Neural progenitor cell (in vitro differentiated cells): Measurements from ENCODE around the gene CEP290. TPM values are rescaled to one million over a fixed set of nuclear protein-coding genes. Genes with fewer than 3 reads are reported as not detected.

ENCODE experiments used
- DNase-seq: peaks from one replicate; pipeline ENCODE4 v3.0.0-alpha.2; 2016; ENCODE audit warnings: low spot score
- H2AFZ ChIP-seq: fragments of 200-600 bp; sonication (generic); replicated peaks from 2 replicates; pipeline ENCODE4 v1.6.1; 2016; ENCODE audit warnings: antibody characterized with exemption
- H3F3A ChIP-seq: fragments of 200-600 bp; sonication (generic); 2 replicates; pipeline ENCODE4 v1.6.1; 2016; ENCODE audit warnings: antibody characterized with exemption, low read depth
- H3K27ac ChIP-seq: fragments of 200-600 bp; sonication (generic); 2 replicates; pipeline ENCODE4 v1.5.1; 2016; ENCODE audit warnings: mild to moderate bottlenecking
- H3K27me3 ChIP-seq: fragments of 200-600 bp; sonication (generic); 2 replicates; pipeline ENCODE4 v1.6.1; 2016; ENCODE audit warnings: mild to moderate bottlenecking, moderate library complexity
- H3K36me3 ChIP-seq: fragments of 200-600 bp; sonication (generic); 2 replicates; pipeline ENCODE4 v1.5.1; 2016
- H3K4me1 ChIP-seq: fragments of 200-600 bp; sonication (generic); 2 replicates; pipeline ENCODE4 v1.6.1; 2016; ENCODE audit warnings: mixed run types
- H3K4me2 ChIP-seq: fragments of 200-600 bp; sonication (generic); 2 replicates; pipeline ENCODE4 v1.6.1; 2016
- H3K4me3 ChIP-seq: fragments of 200-600 bp; sonication (generic); 2 replicates; pipeline ENCODE4 v1.5.1; 2016
- H3K79me2 ChIP-seq: fragments of 200-600 bp; sonication (generic); 2 replicates; pipeline ENCODE4 v1.6.1; 2016; ENCODE audit warnings: low read depth
- H3K9ac ChIP-seq: fragments of 200-600 bp; sonication (generic); 2 replicates; pipeline ENCODE4 v1.6.1; 2016
- H3K9me3 ChIP-seq: fragments of 200-600 bp; sonication (generic); 2 replicates; pipeline ENCODE4 v1.5.1; 2016; ENCODE audit warnings: low read depth
- H4K20me1 ChIP-seq: fragments of 200-600 bp; sonication (generic); 2 replicates; pipeline ENCODE4 v1.6.1; 2016; ENCODE audit warnings: low read depth
- H3K27ac Mint-ChIP-seq: 3 replicates; pipeline ENCODE4 v1.8.0; 2021; ENCODE audit warnings: mixed read lengths
- H3K27me3 Mint-ChIP-seq: 2 replicates; pipeline ENCODE4 v1.8.0; 2022; ENCODE audit warnings: low read depth, mild to moderate bottlenecking, inconsistent platforms, moderate library complexity, mixed read lengths; ENCODE audit not compliant: insufficient read depth
- H3K36me3 Mint-ChIP-seq: 3 replicates; pipeline ENCODE4 v1.8.0; 2021; ENCODE audit warnings: mixed read lengths
- H3K4me1 Mint-ChIP-seq: 3 replicates; pipeline ENCODE4 v1.8.0; 2021; ENCODE audit warnings: mixed read lengths
- H3K4me3 Mint-ChIP-seq: 3 replicates; pipeline ENCODE4 v1.8.0; 2021; ENCODE audit warnings: mild to moderate bottlenecking, moderate library complexity, mixed read lengths
- H3K9me3 Mint-ChIP-seq: 3 replicates; pipeline ENCODE4 v1.8.0; 2020; ENCODE audit warnings: mixed read lengths
- CTCF ChIP-seq: fragments of 200-600 bp; sonication (generic); IDR thresholded peaks from 2 replicates; pipeline ENCODE4 v1.5.1; 2017; ENCODE audit warnings: antibody characterized with exemption, mild to moderate bottlenecking
- EZH2 ChIP-seq: fragments of 200-600 bp; sonication (generic); IDR thresholded peaks from 2 replicates; pipeline ENCODE4 v1.6.1; 2017; ENCODE audit warnings: antibody characterized with exemption, mild to moderate bottlenecking, moderate library complexity
- EZH2phosphoT487 ChIP-seq: fragments of 200-600 bp; sonication (generic); IDR thresholded peaks from 2 replicates; pipeline ENCODE4 v1.6.1; 2017; ENCODE audit warnings: antibody characterized with exemption
- total RNA-seq: library from RNA; depleted of rRNA; stranded (reverse); fragments of >200 nt; gene quantifications from 2 replicates; pipeline ENCODE4 v1.2.3, GENCODE V29; 2015; ENCODE audit warnings: low replicate concordance

The CEP290 gene
- total RNA-seq, 1 donor from 2014 or later, result 32.1 TPM

GRCh38 chr12:88181881-88182280, 40.0 kb upstream of the CEP290 start:
- H4K20me1 ChIP-seq, result no peaks in the 10 kb centered on the region
- TF ChIP-seq CTCF (no peak), EZH2phosphoT487 (no peak), EZH2 (no peak)
- no peaks in the 10 kb centered on the region for H3K79me2 ChIP-seq
- H3K27ac Mint-ChIP-seq, result no peak overlapping the region
- no peak overlapping the region for H3K9ac ChIP-seq
- no peak overlapping the region for H2AFZ ChIP-seq
- no peaks in the 10 kb centered on the region for H3K36me3 ChIP-seq
- no peaks in the 10 kb centered on the region for H3K27me3 Mint-ChIP-seq
- H3K27ac ChIP-seq, result no peak overlapping the region
- H3K9me3 Mint-ChIP-seq, result no peaks in the 10 kb centered on the region
- DNase-seq, result no peak
- H3K4me3 ChIP-seq, result no peak overlapping the region
- H3K4me1 ChIP-seq, result no peaks in the 10 kb centered on the region
- no peak overlapping the region for H3K4me3 Mint-ChIP-seq
- H3K36me3 Mint-ChIP-seq, result peaks cover 21% of the 10 kb centered on the region
- H3K4me1 Mint-ChIP-seq, result no peaks in the 10 kb centered on the region
- no peaks in the 10 kb centered on the region for H3K27me3 ChIP-seq
- no peaks in the 10 kb centered on the region for H3F3A ChIP-seq
- no peak overlapping the region for H3K4me2 ChIP-seq
- H3K9me3 ChIP-seq, result peaks cover 5% of the 10 kb centered on the region

- Histone ChIP-seq H3K4me1 (no peaks in the 10 kb centered on the region), H3K79me2 (no peaks in the 10 kb centered on the region), H2AFZ (no peak overlapping the region), H3K4me2 (no peak overlapping the region), H3K27ac (no peak overlapping the region), H3K4me3 (no peak overlapping the region), H3K9me3 (no peaks in the 10 kb centered on the region), H3K27me3 (no peaks in the 10 kb centered on the region), H4K20me1 (no peaks in the 10 kb centered on the region), H3K36me3 (peaks cover 4% of the 10 kb centered on the region), H3K9ac (no peak overlapping the region), H3F3A (no peaks in the 10 kb centered on the region)
- Mint-ChIP-seq H3K27me3 (no peaks in the 10 kb centered on the region), H3K4me1 (no peaks in the 10 kb centered on the region), H3K36me3 (peaks cover 18% of the 10 kb centered on the region), H3K9me3 (no peaks in the 10 kb centered on the region), H3K27ac (no peak overlapping the region), H3K4me3 (no peak overlapping the region)
- no peak for DNase-seq
- TF ChIP-seq EZH2phosphoT487, result no peak
- TF ChIP-seq CTCF, result no peak
- TF ChIP-seq EZH2, result no peak
Measured at GRCh38 chr12:88179436-88180014, 37.6 kb upstream of the CEP290 start.

- Mint-ChIP-seq H3K27me3 (no peaks in the 10 kb centered on the region), H3K4me3 (no peak overlapping the region), H3K27ac (no peak overlapping the region), H3K9me3 (no peaks in the 10 kb centered on the region), H3K4me1 (no peaks in the 10 kb centered on the region), H3K36me3 (peaks cover 21% of the 10 kb centered on the region)
- no peak overlapping the region for H3K27ac ChIP-seq
- H3K27me3 ChIP-seq, result no peaks in the 10 kb centered on the region
- H3K36me3 ChIP-seq, result peaks cover 11% of the 10 kb centered on the region
- H3K9ac ChIP-seq, result no peak overlapping the region
- H3K4me3 ChIP-seq, result no peak overlapping the region
- H3F3A ChIP-seq, result no peaks in the 10 kb centered on the region
- no peaks in the 10 kb centered on the region for H4K20me1 ChIP-seq
- no peak overlapping the region for H2AFZ ChIP-seq
- TF ChIP-seq CTCF (no peak), EZH2phosphoT487 (no peak), EZH2 (no peak)
- no peaks in the 10 kb centered on the region for H3K79me2 ChIP-seq
- no peak for DNase-seq
- H3K4me2 ChIP-seq, result no peak overlapping the region
- H3K9me3 ChIP-seq, result no peaks in the 10 kb centered on the region
- no peaks in the 10 kb centered on the region for H3K4me1 ChIP-seq
Measured at GRCh38 chr12:88175544-88175943, 33.7 kb upstream of the CEP290 start.
